ENCODE measurements around the gene UFD1.

The UFD1 gene

DNA sequence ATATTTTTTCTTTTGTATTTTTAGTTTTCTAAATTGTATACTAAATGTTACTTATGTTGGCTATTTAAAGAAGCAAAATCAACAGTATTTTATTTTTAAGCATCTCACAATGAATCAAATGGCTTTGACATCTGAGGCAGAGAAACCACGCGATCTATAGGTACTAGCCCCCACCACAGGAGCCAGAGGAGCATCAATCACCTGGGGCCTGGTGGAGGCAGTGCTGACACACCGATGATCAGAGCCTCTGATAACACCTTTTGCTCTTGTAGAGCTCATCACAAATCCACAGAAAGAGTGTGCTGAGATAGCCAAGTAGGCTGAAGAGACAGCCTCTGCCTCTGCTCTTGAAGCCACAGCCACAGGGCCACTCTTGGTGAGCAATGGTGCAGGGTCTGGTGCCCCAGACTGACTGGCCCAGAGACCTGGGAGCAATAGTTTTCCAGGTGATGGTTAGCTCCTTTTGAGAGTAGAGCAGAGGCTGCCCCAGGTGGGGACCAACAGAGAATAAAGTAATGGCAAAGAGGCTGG is 72.6 kb downstream of the UFD1 start:
- H3K9ac ChIP-seq (ENCODE audit: low read depth, low read length), result no peak overlapping the region
- no peak overlapping the region for H3K27ac ChIP-seq (ENCODE audit: low read length)
- peaks cover 79% of the 10 kb centered on the region for H3K36me3 ChIP-seq (ENCODE audit: insufficient read depth, low read depth, low read length)
- H3K4me3 ChIP-seq (ENCODE audit: low read length), result no peak overlapping the region
- no peaks in the 10 kb centered on the region for H3K4me1 ChIP-seq (ENCODE audit: insufficient read depth, low read length)
- no peaks in the 10 kb centered on the region for H3K9me3 ChIP-seq (ENCODE audit: insufficient read depth, low read depth, low read length)
- H3K27me3 ChIP-seq (ENCODE audit: insufficient read depth, low read length), result no peaks in the 10 kb centered on the region

GRCh38 chr22:19405652-19406051 is 73.3 kb downstream of the UFD1 start:
- Histone ChIP-seq H3K4me3 (ENCODE audit: low read length) (no peak overlapping the region), H3K9me3 (ENCODE audit: insufficient read depth, low read depth, low read length) (no peaks in the 10 kb centered on the region), H3K27ac (ENCODE audit: low read length) (no peak overlapping the region), H3K36me3 (ENCODE audit: insufficient read depth, low read depth, low read length) (peaks cover 84% of the 10 kb centered on the region), H3K27me3 (ENCODE audit: insufficient read depth, low read length) (no peaks in the 10 kb centered on the region), H3K9ac (ENCODE audit: low read depth, low read length) (no peak overlapping the region), H3K4me1 (ENCODE audit: insufficient read depth, low read length) (no peaks in the 10 kb centered on the region)

- Histone ChIP-seq H3K9ac (ENCODE audit: low read depth, low read length) (no peak overlapping the region), H3K4me1 (ENCODE audit: insufficient read depth, low read length) (no peaks in the 10 kb centered on the region), H3K27me3 (ENCODE audit: insufficient read depth, low read length) (no peaks in the 10 kb centered on the region), H3K4me3 (ENCODE audit: low read length) (no peak overlapping the region), H3K36me3 (ENCODE audit: insufficient read depth, low read depth, low read length) (peaks cover 84% of the 10 kb centered on the region), H3K9me3 (ENCODE audit: insufficient read depth, low read depth, low read length) (no peaks in the 10 kb centered on the region), H3K27ac (ENCODE audit: low read length) (no peak overlapping the region)
Measured at GRCh38 chr22:19405133-19405532, 73.9 kb downstream of the UFD1 start.

GRCh38 chr22:19404676-19405075 is 74.3 kb downstream of the UFD1 start:
- no peak overlapping the region for H3K4me3 ChIP-seq (ENCODE audit: low read length)
- H3K4me1 ChIP-seq (ENCODE audit: insufficient read depth, low read length), result no peaks in the 10 kb centered on the region
- no peak overlapping the region for H3K27ac ChIP-seq (ENCODE audit: low read length)
- peaks cover 84% of the 10 kb centered on the region for H3K36me3 ChIP-seq (ENCODE audit: insufficient read depth, low read depth, low read length)
- H3K27me3 ChIP-seq (ENCODE audit: insufficient read depth, low read length), result no peaks in the 10 kb centered on the region
- H3K9me3 ChIP-seq (ENCODE audit: insufficient read depth, low read depth, low read length), result no peaks in the 10 kb centered on the region
- no peak overlapping the region for H3K9ac ChIP-seq (ENCODE audit: low read depth, low read length)

DNA sequence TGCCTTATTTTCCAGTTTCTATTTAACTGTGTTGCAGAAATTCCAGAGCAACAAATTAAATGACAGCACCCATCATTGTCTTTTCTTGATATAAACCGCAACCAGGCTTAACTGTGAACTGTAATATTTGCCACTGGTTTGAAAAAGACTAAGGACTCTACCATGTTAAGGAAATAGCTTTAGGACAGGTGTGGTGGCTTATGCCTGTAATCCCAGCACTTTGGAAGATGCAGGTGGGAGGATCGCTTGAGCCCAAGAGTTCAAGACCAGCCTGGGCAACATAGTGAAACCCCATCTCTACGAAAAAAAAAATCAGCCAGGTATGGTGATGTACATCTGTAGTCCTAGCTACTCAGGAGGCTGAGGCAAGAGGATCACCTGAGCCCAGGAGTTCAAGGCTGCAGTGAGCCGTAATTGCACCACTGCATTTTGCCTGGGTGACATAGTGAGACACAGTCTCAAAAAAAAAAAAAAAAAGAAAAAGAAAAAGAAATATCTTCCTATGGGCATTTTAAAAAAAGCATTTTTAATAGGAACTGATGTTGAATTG is 76.3 kb downstream of the UFD1 start:
- Histone ChIP-seq H3K9ac (ENCODE audit: low read depth, low read length) (no peak overlapping the region), H3K36me3 (ENCODE audit: insufficient read depth, low read depth, low read length) (peaks cover 85% of the 10 kb centered on the region), H3K27me3 (ENCODE audit: insufficient read depth, low read length) (no peaks in the 10 kb centered on the region), H3K4me3 (ENCODE audit: low read length) (no peak overlapping the region), H3K27ac (ENCODE audit: low read length) (no peak overlapping the region), H3K4me1 (ENCODE audit: insufficient read depth, low read length) (no peaks in the 10 kb centered on the region), H3K9me3 (ENCODE audit: insufficient read depth, low read depth, low read length) (no peaks in the 10 kb centered on the region)

- Histone ChIP-seq H3K27me3 (ENCODE audit: insufficient read depth, low read length) (no peaks in the 10 kb centered on the region), H3K36me3 (ENCODE audit: insufficient read depth, low read depth, low read length) (peaks cover 85% of the 10 kb centered on the region), H3K9ac (ENCODE audit: low read depth, low read length) (no peak overlapping the region), H3K4me1 (ENCODE audit: insufficient read depth, low read length) (no peaks in the 10 kb centered on the region), H3K4me3 (ENCODE audit: low read length) (no peak overlapping the region), H3K9me3 (ENCODE audit: insufficient read depth, low read depth, low read length) (no peaks in the 10 kb centered on the region), H3K27ac (ENCODE audit: low read length) (no peak overlapping the region)
Measured at GRCh38 chr22:19401483-19401882, 77.5 kb downstream of the UFD1 start.

DNA sequence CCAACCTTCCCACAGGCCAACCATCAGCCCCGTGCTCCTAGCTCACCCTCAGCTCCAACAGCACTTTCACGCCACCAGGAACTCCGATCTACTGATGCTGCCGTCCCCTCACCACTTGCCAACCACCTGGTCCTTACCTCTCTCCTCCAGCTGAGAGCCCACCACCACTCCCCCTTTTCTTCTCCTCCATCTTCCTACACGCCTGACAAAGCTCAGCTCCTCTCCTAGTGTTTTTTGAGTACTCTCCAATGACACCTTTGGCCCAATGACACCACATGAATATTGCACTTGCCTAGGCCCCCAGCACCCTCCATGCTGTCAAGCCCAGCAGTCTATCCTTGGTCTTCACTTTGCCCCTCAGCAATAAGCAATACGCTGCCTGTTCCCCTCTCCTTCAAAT is 78.1 kb downstream of the UFD1 start:
- H3K27ac ChIP-seq (ENCODE audit: low read length), result no peak overlapping the region
- no peaks in the 10 kb centered on the region for H3K4me1 ChIP-seq (ENCODE audit: insufficient read depth, low read length)
- no peaks in the 10 kb centered on the region for H3K9me3 ChIP-seq (ENCODE audit: insufficient read depth, low read depth, low read length)
- no peaks in the 10 kb centered on the region for H3K27me3 ChIP-seq (ENCODE audit: insufficient read depth, low read length)
- H3K4me3 ChIP-seq (ENCODE audit: low read length), result no peak overlapping the region
- H3K36me3 ChIP-seq (ENCODE audit: insufficient read depth, low read depth, low read length), result peaks cover 84% of the 10 kb centered on the region
- no peak overlapping the region for H3K9ac ChIP-seq (ENCODE audit: low read depth, low read length)
